ENCODE measurements around the gene BAG3. TPM values are rescaled to one million over a fixed set of nuclear protein-coding genes. Genes with fewer than 3 reads are reported as not detected.

Gene BAG3
- total and polyA plus RNA-seq, 2 of the 4 experiments (the other 2 are of a cell fraction): 5.4 to 42.5 TPM

- BruUV-seq (replicated peaks): no TSS peak
- Histone ChIP-seq H2AFZ (replicated peaks; ENCODE audit: low read length, poor library complexity) (no peak overlapping the region), H3K9me3 (ENCODE audit: control insufficient read depth, insufficient read depth, low read length) (no peaks in the 10 kb centered on the region), H3K14ac (replicated peaks; ENCODE audit: low read depth, low read length) (no peak overlapping the region), H2BK5ac (ENCODE audit: low read depth, low read length, poor library complexity, severe bottlenecking) (no peak overlapping the region), H3K36me3 (ENCODE audit: control insufficient read depth, insufficient read depth, low read length) (peaks cover 64% of the 10 kb centered on the region), H2AK9ac (replicated peaks; ENCODE audit: low read depth, low read length, poor library complexity) (no peak overlapping the region), H3K4me3 (ENCODE audit: insufficient read depth, low read depth, low read length) (no peak overlapping the region), H3K9me1 (ENCODE audit: insufficient read depth, low read length) (peaks cover 17% of the 10 kb centered on the region), H3K56ac (ENCODE audit: extremely low read depth, insufficient read depth, low read length) (no peak overlapping the region), H3K4me2 (ENCODE audit: low read depth, low read length) (no peak overlapping the region), H3K27ac (ENCODE audit: insufficient read depth, low read length) (no peak overlapping the region; the same call in 1 of the 2 replicates), H3K27me3 (ENCODE audit: control insufficient read depth, insufficient read depth, low read length) (no peaks in the 10 kb centered on the region), H4K91ac (ENCODE audit: insufficient read depth, low read depth, low read length) (no peak overlapping the region), H3K79me1 (ENCODE audit: low read depth in 1 of 2, low read length in 2 of 2) (peaks cover 40 to 78% of the 10 kb centered on the region in 2 experiments), H2BK120ac (ENCODE audit: low read depth, low read length) (no peak overlapping the region), H3K18ac (ENCODE audit: low read depth, low read length) (no peak overlapping the region), H4K5ac (ENCODE audit: low read depth, low read length) (no peak overlapping the region), H3K9ac (ENCODE audit: low read depth, low read length) (no peak overlapping the region), H2BK15ac (ENCODE audit: low read depth, low read length) (no peak overlapping the region), H2AK5ac (ENCODE audit: low read depth, low read length) (no peak overlapping the region), H3K23ac (ENCODE audit: low read depth, low read length) (no peak overlapping the region), H3K4me1 (ENCODE audit: control insufficient read depth, insufficient read depth, low read length) (peaks cover 13% of the 10 kb centered on the region), H2BK20ac (ENCODE audit: low read depth, low read length) (no peak overlapping the region), H4K8ac (ENCODE audit: low read depth in 2 of 2, low read length in 2 of 2) (no peak overlapping the region), H4K20me1 (ENCODE audit: insufficient read depth, low read length) (peaks cover 63% of the 10 kb centered on the region), H3K4ac (ENCODE audit: low read depth, low read length) (no peak overlapping the region)
- CTCF ChIA-PET: no interaction called here
- DNase-seq (no peak), ATAC-seq (ENCODE audit: low read depth) (no peak)
- POLR2A ChIA-PET (ENCODE audit: unreplicated experiment): interaction anchor here (0.6 kb wide), 1 partner anchor 126 kb away, joined by 18 read pairs; no protein-coding TSS in a partner anchor
- intact Hi-C loops (cut with micrococcal nuclease): no loop called here
- in situ Hi-C loops (cut with MboI; ENCODE audit: low sequenced_read_pairs): no loop called here
- no CpG with 5 or more reads among the region's 4 CpGs for WGBS, 2 experiments (ENCODE audit: extremely low coverage in 2 of 2, insufficient read length in 1 of 2)
- dilution Hi-C loops (cut with HindIII; ENCODE audit: low sequenced_read_pairs, unreplicated experiment): no loop called here
- TF ChIP-seq, protein P1, sequence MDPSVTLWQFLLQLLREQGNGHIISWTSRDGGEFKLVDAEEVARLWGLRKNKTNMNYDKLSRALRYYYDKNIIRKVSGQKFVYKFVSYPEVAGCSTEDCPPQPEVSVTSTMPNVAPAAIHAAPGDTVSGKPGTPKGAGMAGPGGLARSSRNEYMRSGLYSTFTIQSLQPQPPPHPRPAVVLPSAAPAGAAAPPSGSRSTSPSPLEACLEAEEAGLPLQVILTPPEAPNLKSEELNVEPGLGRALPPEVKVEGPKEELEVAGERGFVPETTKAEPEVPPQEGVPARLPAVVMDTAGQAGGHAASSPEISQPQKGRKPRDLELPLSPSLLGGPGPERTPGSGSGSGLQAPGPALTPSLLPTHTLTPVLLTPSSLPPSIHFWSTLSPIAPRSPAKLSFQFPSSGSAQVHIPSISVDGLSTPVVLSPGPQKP (IDR thresholded peaks at IDR 0.05; ENCODE audit: borderline replicate concordance, low read depth, low read length): no peak
These were observed 22.1 kb downstream of the BAG3 start for GRCh38 chr10:119673271-119673670.
